ENCODE measurements around the gene SLC45A2. TPM values are rescaled to one million over a fixed set of nuclear protein-coding genes. Genes with fewer than 3 reads are reported as not detected.
"Not testable (repeated sequence)": the region's sequence is repeated elsewhere in the genome, so short reads cannot be mapped to it uniquely, and the experiment has no call there.

SLC45A2 gene
- total RNA-seq, 2 donors from 2014 or later: not detected

- H3K36me3 Mint-ChIP-seq (ENCODE audit: low read depth): peaks cover 2% of the 10 kb centered on the region
- H3K4me3 Mint-ChIP-seq: no peak overlapping the region
- no peak for ATAC-seq
- DNase-seq: no peak
- H3K9me3 ChIP-seq (ENCODE audit: control insufficient read depth, low read length, poor library complexity, severe bottlenecking): no peaks in the 10 kb centered on the region
- H3K27me3 Mint-ChIP-seq: peaks cover 15% of the 10 kb centered on the region
- H3K27ac Mint-ChIP-seq: no peak overlapping the region
- no peaks in the 10 kb centered on the region for H3K4me1 Mint-ChIP-seq
Observed at GRCh38 chr5:33921002-33921401, 63.5 kb downstream of the SLC45A2 start.

- not testable (repeated sequence) for H3K36me3 Mint-ChIP-seq (ENCODE audit: low read depth); H3K4me1 Mint-ChIP-seq; H3K27ac Mint-ChIP-seq; ATAC-seq; DNase-seq; H3K9me3 ChIP-seq (ENCODE audit: control insufficient read depth, low read length, poor library complexity, severe bottlenecking); H3K27me3 Mint-ChIP-seq; H3K4me3 Mint-ChIP-seq
Observed at GRCh38 chr5:33914844-33915243, 69.6 kb downstream of the SLC45A2 start.

GRCh38 chr5:33906248-33906647, 78.2 kb downstream of the SLC45A2 start:
- not testable (repeated sequence) for ATAC-seq; H3K4me3 Mint-ChIP-seq; H3K9me3 ChIP-seq (ENCODE audit: control insufficient read depth, low read length, poor library complexity, severe bottlenecking); H3K4me1 Mint-ChIP-seq; H3K27me3 Mint-ChIP-seq; DNase-seq; H3K36me3 Mint-ChIP-seq (ENCODE audit: low read depth); H3K27ac Mint-ChIP-seq

- ATAC-seq (no peak), DNase-seq (no peak)
- Mint-ChIP-seq H3K36me3 (ENCODE audit: low read depth) (peaks cover 2% of the 10 kb centered on the region), H3K27ac (no peak overlapping the region), H3K4me1 (no peaks in the 10 kb centered on the region), H3K4me3 (no peak overlapping the region), H3K27me3 (no peaks in the 10 kb centered on the region)
- no peaks in the 10 kb centered on the region for H3K9me3 ChIP-seq (ENCODE audit: control insufficient read depth, low read length, poor library complexity, severe bottlenecking)
Observed at GRCh38 chr5:33905381-33905780, 79.1 kb downstream of the SLC45A2 start.

- ATAC-seq: no peak
- Mint-ChIP-seq H3K36me3 (ENCODE audit: low read depth) (peaks cover 2% of the 10 kb centered on the region), H3K27ac (no peak overlapping the region), H3K4me1 (no peaks in the 10 kb centered on the region), H3K4me3 (no peak overlapping the region), H3K27me3 (no peaks in the 10 kb centered on the region)
- no peaks in the 10 kb centered on the region for H3K9me3 ChIP-seq (ENCODE audit: control insufficient read depth, low read length, poor library complexity, severe bottlenecking)
- no peak for DNase-seq
Observed at GRCh38 chr5:33903118-33903517, 81.4 kb downstream of the SLC45A2 start.

- H3K9me3 ChIP-seq (ENCODE audit: control insufficient read depth, low read length, poor library complexity, severe bottlenecking): no peaks in the 10 kb centered on the region
- Mint-ChIP-seq H3K4me3 (no peak overlapping the region), H3K27me3 (no peaks in the 10 kb centered on the region), H3K4me1 (no peaks in the 10 kb centered on the region), H3K27ac (no peak overlapping the region), H3K36me3 (ENCODE audit: low read depth) (peaks cover 2% of the 10 kb centered on the region)
- no peak for DNase-seq
- ATAC-seq: no peak
Observed at GRCh38 chr5:33901156-33901555, 83.3 kb downstream of the SLC45A2 start.

Other genes starting within 250 kb of the SLC45A2 start
- not detected for gene ADAMTS12, start 92.7 kb downstream of the SLC45A2 start, total RNA-seq
- gene RXFP3, start 48.3 kb downstream of the SLC45A2 start, total RNA-seq: not detected
- gene AMACR, start 23.4 kb upstream of the SLC45A2 start, total RNA-seq: 1 to 10 TPM; 2.0 to 3.0 TPM
- gene C1QTNF3, start 58.5 kb upstream of the SLC45A2 start, total RNA-seq: 1 to 10 TPM; 4.3 to 8.5 TPM